ENCODE measurements around the gene CELF1. TPM values are rescaled to one million over a fixed set of nuclear protein-coding genes. Genes with fewer than 3 reads are reported as not detected.
"Not testable (repeated sequence)": the region's sequence is repeated elsewhere in the genome, so short reads cannot be mapped to it uniquely, and the experiment has no call there.

CELF1 gene
- total RNA-seq, 1 donor from 2014 or later: 106 TPM

DNA sequence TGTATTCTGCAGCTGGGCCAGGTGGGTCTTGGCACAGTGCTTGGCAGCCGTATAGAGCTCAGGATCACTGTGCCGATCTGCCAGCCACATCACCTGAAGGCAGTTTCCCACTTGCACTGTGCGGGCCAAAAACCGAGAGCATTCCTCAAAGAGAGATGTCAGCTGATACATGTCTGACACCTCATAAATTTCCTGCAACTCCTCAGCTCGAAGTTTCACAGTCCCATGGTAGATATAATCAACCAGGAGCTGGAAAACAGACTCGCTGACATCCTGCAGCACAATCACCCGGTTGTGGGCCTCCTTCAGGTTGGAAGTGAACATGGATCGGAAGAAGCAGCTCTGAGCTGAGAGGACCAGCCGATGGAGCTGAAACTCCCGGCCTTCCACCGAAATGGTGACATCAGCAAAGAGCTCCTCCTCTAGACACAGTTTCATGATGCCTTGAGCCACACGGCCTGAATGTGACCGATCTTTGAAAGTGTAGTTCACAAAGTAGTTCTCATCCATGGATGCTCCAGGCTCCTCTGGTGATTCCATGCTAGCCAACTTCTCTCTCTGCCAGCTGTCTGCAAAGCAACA lies 24.6 kb upstream of the CELF1 start:
- no peak for DNase-seq (ENCODE audit: extremely low read depth, low read depth, low spot score)

DNA sequence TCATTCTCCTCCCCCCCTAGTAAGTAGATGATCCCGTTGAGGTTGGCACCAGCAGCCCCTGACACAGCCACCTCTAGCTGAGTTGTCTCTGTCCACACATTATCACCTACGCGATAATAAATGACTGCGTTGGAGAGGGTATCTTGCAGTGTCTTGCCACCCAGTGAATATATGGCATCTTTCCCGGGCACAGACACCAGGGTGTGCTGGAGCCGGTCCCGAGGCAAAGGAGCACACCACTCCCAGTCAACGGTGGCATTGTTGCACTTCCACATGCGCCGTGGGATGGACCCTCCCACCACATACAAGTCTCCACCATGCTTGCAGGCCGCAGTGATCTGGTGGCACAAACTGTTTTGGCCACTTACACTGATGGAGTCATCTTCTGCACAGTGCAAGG lies 20.4 kb upstream of the CELF1 start:
- no peak for DNase-seq (ENCODE audit: extremely low read depth, low read depth, low spot score)

DNA sequence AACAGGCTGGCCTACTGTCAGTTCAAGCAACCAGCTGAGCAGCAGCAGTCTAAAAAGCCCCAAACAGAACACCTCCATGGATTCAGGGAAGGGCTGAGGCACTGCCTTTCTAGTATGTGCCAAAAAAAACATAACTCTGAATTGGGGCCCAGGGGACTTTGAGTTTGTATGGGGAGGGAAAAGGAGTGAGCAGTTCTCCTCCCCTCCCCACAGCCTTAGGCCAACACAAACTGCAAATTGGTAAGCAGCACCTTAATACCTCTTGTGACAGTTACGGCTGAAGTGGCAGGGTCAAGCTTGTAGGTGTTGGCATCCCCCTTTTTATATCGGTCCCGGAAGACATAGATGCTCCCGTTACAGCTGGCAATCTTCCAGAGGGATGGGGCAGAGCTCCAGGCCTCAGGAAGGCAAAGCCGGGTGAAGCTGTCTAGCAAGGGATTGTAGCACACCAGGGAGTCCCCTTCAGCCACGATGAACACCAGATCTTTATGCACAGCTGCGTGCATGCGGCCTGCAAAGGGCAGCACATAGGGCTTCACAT lies 19.9 kb upstream of the CELF1 start:
- no peak for DNase-seq (ENCODE audit: extremely low read depth, low read depth, low spot score)

DNA sequence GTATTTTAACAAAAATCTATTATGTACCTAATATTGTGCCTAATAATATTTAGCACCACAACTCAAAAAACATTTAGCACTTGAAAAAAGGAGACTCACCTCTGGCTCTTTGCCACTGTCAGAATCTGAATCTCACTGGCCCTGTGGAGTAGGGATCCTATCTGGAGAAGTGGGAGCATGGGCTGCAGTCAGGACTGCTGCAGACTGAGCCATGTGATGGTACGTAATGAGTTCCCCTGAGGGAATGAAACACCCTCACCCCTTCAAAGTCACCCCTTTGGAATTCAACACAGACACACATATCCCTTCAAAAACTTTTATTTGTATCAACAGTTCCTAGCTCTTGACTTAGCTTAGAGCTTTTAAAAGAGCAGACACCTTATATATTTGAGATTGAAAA lies 19.0 kb upstream of the CELF1 start:
- no peak for DNase-seq (ENCODE audit: extremely low read depth, low read depth, low spot score)

DNA sequence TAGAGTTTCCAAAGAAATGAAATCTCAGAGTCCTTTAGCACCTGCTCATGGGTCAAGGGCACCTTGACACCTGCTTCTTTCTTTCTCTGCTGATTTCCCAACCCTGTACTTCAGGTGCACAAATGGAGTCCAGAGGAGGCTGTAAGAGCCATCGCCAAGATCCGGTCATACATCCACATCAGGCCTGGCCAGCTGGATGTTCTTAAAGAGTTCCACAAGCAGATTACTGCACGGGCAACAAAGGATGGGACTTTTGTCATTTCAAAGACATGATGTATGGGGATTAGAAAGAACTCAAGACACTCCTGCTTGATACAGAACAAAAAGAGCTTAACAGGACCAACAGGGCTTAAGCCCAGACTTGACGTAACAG lies 18.4 kb upstream of the CELF1 start:
- no peak for DNase-seq (ENCODE audit: extremely low read depth, low read depth, low spot score)

DNA sequence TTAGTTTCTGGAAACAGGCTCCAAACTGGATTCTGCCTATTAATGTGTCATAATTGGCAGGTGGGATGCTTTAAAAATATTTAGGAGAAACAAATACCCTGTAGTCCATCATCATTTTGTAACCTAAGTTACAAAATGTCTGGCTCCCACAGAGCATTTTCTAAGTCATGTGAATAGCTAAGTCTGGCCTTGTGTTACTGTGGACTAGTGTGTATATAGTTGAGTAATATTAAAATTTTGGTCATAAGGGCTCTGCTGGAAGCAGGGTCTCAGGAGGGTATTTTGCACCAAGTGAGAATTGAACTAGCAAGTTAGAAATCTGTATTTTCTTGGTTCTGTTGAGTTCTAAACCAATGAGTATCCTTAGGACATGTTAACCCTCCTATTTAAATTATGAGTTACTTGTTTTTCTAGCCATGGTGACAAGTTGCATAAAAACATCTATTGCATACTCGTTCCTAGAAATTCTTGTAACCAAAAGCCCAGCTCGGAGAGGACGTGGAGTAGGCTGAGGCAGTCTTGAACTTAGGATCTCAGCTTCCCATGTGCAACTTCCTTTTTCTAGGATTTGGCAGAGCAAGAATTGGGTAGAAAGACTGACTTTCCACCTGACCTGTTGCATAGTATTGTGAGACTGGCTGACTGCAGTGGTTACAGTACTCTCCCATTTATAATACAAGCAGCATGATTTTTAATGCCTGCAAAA lies 17.9 kb upstream of the CELF1 start:
- no peak for DNase-seq (ENCODE audit: extremely low read depth, low read depth, low spot score)

DNA sequence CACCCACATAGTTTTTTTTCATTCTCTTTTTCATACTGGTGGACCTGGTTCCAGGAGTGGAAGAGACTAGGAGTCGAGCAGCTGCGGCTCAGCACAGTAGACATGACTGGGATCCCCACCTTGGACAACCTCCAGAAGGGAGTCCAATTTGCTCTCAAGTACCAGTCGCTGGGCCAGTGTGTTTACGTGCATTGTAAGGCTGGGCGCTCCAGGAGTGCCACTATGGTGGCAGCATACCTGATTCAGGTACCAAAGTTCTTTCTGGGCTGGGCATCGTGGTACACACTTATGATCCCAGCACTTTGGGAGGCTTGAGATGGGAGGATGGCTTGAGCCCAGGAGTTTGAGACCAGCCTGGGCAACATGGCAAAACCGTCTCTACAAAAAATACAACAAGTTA lies 16.7 kb upstream of the CELF1 start:
- no peak for DNase-seq (ENCODE audit: extremely low read depth, low read depth, low spot score)

DNA sequence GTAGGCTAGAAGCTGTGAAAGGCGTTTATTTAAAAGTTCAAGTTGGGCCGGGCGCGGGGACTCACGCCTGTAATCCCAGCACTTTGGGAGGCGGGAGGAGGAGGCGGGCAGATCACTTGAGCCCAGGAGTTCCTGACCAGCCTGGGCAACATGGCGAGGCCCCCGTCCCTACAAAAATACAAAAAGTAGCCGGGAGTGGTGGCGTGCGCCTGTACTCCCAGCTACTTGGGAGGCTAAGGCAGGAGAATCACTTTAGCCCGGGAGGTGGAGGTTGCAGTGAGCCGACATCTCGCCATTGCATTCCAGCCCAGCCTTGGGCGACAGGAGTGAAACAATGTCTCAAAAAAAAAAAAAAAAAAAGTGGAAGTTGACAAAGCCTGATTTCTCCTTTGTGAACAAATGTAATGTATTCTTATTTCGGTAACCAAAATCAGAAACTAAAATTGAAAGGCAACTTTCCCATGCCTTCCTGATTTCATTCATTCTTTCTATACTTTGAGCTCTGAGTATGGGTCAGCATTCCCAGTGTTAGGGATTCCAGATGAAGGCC lies 13.3 kb upstream of the CELF1 start:
- no peak for DNase-seq (ENCODE audit: extremely low read depth, low read depth, low spot score)

DNA sequence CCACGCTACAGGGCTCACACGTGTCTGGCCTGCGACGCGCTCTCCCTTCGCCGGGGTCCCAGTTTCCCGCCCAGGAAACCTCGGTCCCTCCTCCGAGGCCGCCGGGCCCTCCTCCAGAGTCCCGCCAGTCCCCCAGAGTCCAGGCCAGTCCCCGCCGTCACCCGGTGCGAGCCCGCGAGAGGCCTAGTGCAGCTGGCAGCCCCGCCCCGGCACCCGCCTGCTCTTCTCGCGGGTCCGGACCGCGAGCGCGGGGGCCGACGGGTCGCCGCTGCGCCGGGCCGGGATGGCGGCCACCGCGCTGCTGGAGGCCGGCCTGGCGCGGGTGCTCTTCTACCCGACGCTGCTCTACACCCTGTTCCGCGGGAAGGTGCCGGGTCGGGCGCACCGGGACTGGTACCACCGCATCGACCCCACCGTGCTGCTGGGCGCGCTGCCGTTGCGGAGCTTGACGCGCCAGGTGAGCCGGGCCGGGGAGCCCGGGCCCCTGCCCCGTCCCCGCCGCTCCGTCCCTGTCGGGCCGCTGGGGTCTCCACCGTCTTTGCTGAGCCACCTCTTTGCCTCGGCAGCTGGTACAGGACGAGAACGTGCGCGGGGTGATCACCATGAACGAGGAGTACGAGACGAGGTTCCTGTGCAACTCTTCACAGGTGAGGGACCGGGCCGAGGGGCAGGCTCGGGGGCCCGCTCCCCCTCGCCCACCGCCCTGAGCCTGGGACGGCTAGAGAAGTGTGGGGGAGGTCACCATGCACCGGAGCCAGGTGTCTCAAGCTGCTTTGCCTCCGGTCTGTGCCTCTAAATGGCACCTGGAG lies 12.6 kb upstream of the CELF1 start, which contains the start of gene PTPMT1:
PTPMT1 (plus strand) TSS at position 260 of the 809 bp plus-strand sequence; CDS start at position 284, 24 bp downstream.
- DNase-seq (ENCODE audit: extremely low read depth, low read depth, low spot score): no peak

DNA sequence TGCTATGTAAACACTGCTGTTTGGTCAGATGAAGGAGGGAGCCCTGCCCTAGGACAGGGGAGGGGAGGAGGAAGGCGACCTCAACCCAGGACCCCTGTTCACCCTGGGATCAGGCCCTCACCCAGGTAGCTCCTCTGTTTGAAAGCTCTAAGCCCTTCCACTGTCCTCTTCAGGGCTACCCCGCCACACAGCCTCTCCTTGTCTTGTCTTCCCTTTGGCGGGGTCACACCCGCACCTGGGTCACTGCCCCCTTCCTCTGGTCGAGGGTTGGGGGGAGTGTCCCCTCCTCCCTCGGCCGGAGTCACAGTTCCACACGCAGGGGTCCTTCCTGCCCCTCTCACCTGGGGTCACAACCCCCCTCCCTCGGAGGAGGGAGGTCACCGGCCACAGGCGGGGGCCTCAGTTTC lies 12.0 kb upstream of the CELF1 start:
- no peak for DNase-seq (ENCODE audit: extremely low read depth, low read depth, low spot score)

DNA sequence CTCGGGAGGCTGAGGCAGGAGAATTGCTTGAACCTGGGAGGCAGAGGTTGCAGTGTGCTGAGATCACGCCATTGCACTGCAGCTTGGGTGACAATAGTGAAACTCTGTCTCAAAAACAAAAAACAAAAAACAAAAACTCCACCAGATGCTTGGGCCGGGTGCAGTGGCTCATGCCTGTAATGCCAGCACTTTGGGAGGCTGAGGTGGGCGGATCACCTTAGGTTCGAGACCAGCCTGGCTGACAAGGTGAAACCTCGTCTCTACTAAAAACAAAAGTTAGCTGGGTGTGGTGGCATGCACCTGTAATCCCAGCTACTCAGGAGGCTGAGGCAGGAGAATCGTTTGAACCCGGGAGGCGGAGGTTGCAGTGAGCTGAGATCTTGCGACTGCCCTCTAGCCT lies 11.4 kb upstream of the CELF1 start:
- DNase-seq (ENCODE audit: extremely low read depth, low read depth, low spot score): not testable (repeated sequence)

DNA sequence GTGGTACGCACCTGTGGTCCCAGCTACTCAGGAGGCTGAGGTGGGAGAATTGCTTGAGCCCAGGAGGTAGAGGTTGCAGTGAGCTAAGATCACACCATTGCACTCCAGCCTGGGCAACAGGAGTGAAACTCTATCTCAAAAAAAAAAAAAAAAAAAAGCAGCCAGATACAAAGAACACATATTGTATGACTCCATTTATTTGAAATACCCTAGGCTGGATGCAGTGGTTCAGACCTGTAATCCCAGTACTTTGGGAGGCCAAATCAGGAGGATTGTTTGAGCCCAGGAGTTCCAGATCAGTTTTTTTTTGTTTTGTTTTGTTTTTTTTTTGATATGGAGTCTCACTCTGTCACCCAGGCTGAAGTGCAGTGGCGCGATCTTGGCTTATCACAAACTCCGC lies 9.5 kb upstream of the CELF1 start:
- not testable (repeated sequence) for DNase-seq (ENCODE audit: extremely low read depth, low read depth, low spot score)

DNA sequence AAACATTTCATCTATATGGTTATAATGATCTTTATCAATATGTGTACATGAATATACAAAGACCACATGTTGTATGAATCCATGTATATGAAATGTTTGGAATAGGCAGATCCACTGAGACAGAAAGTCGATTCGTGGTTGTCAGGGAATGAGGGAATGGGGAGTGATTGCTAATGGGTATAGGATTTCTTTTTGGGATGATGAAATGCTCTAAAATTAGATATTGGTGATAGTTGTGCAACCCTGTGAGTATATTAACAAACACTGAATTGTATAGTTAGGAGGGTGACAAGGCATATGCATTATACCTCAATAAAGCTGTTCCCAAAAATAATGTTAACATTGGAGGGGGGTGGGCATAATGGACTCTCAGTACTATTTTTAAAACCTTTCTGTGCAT lies 7.5 kb upstream of the CELF1 start:
- no peak for DNase-seq (ENCODE audit: extremely low read depth, low read depth, low spot score)

DNA sequence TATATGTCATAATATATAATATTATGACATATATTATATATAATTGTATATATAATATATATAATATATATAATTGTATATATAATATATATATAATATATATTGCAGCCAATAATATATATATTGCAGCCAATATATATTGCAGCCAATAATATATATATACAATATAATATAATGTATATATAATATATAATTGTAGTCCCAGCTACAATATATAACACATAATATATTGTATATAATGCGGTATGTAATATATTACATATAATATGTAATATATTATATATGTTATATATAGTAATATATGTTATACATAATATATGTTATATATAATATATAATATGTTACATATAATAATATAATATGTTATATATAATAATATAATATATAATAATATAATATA lies 5.8 kb upstream of the CELF1 start:
- DNase-seq (ENCODE audit: extremely low read depth, low read depth, low spot score): no peak

DNA sequence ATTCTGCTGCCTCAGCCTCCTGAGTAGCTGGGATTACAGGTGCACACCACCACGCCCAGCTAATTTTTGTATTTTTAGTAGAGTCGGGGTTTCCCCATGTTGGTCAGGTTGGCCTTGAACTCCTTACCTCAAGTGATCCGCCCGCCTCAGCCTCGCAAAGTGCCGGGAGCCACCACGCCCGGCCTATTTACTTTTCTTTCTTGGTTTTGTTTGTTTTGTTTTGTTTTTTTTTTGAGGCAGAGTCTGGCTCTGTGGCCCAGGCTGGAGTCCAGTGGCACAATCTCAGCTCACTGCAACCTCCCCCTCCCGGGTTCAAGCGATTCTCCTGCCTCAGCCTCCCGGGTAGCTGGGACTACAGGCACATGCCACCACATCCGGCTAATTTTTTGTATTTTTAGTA lies 4.1 kb upstream of the CELF1 start:
- DNase-seq (ENCODE audit: extremely low read depth, low read depth, low spot score): not testable (repeated sequence)

DNA sequence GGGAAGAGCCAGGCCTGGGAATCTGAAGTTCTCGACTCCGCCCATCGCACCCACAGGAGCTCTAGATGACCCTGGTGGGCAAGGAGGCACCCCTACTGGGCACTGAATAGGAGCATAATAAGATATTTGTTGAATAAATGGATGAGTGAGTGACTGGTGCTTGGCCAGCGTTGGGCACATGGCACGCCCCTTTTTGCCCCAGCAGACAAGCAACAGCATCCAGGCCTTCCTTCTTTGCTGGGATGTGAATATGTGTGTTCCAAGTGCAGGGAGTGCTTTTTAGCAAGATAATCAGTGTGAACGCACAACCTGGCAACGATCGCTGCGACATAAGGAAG lies 443 bp upstream of the CELF1 start:
- DNase-seq (ENCODE audit: extremely low read depth, low read depth, low spot score): no peak

DNA sequence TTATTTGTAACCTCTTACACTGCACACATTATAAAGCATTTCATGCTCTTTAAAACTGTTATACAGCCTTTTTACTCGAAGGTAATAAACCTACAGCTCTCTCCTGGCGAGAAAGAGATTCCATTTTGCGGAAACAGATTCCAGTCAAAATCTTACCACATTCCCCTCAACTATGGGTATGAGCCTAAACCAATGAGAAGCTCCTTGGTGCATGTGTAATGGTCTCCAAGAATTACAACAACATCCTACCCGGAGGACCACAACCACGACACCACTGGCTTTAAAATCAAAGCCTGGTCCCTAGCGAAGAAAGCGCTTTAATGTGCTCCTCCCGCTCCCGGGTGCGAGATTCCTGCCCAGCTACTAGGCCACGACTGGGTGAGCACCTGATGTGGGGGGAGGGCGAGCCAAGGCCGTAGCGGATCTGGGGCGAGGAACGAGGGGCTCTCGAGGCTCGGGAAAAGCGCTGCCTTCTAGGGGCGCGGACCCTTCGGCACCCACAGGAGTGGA lies 821 bp downstream of the CELF1 start:
- no peak for DNase-seq (ENCODE audit: extremely low read depth, low read depth, low spot score)

DNA sequence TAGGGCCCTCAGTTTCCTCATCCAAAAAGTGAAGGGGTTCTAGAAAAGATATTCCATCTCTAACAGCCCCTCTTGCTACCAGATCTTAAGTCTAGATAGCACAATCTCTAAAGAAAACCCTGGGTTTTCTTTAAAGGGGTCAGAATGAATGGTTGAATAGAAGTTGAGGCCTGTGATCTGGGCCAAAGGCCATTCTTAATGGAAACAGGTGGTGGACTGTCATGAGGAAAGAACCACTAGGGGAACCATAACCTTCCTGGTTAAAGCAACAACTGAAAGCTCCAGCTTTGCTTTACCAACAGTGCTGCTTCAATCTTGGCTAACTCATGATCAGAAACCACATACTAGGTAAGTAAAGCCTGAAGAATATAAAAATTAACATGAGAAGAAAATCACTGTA lies 1.8 kb downstream of the CELF1 start:
- no peak for DNase-seq (ENCODE audit: extremely low read depth, low read depth, low spot score)

DNA sequence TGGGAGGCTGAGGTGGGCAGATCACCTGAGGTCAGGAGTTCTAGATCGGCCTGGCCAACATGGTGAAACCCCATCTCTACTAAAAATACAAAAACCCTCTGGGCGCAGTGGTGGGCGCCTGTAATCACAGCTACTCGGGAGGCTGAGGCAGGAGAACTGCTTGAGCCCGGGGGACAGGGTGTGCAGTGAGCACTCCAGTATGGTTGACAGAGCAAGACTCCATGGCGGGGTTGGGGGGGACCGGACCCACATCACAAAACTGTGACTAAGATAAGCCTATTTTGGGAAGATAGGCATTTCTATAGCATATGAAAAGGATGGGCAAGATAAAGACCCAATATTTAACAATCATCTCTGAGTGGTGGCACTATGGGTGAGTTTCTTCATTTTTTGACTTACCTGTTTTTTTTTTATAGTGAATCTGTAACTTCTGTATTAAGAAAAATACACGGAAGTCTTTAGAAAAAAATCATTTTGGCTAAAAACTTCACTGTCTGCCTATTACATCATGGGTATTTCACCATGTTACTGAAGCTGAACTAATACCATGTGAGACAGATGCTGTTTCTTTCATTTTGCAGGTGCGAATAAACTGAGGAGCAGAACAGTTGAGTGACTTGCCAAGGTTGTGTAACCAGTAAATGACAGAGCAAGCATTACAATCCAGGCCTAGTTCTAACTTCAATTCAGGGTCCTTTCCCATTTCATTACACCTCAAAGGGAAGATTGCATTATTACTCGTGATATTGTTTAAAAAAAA lies 2.5 kb downstream of the CELF1 start:
- DNase-seq (ENCODE audit: extremely low read depth, low read depth, low spot score): no peak

DNA sequence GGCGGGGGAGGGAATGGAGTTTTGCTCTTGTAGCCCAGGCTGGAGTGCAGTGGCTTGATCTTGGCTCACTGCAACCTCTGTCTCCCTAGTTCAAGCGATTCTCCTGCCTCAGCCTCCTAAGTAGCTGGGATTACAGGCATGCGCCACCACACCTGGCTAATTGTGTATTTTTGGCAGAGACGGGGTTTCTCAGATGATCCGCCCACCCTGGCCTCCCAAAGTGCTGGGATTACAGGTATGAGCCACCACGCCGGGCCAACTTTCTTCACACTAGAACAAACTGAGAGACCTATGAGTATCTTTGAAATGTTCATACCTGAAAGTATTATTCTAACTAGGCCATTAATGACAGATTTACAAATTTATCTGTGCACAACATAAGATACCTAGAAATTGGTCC lies 6.7 kb downstream of the CELF1 start:
- not testable (repeated sequence) for DNase-seq (ENCODE audit: extremely low read depth, low read depth, low spot score)

DNA sequence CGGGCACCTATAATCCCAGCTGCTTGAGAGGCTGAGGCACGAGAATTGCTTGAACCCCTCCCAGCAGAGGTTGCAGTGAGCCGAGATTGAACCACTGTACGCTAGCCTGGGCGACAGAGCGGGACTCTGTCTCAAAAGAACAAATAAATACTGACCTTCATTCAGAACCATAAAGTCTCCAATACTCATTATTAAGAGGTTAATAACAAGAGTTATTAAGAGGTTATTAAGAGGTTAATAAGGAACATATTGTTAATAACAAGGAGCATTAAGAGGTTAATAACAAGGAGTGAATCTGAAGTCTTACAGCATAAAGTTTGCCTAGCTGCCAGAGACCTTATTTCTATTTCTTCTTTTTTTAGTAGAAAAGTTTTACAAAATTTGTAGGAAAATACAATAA lies 7.6 kb downstream of the CELF1 start:
- no peak for DNase-seq (ENCODE audit: extremely low read depth, low read depth, low spot score)

Data from glomerular endothelial cell (primary cell).